Loucy (cell line): ENCODE results near the gene ADARB1.

ENCODE experiments used
- H2AFZ ChIP-seq: fragments of 200-600 bp; sonication (generic); 2 replicates; pipeline ENCODE4 v1.6.0; 2016; ENCODE audit warnings: antibody characterized with exemption, mild to moderate bottlenecking, low read length, moderate library complexity
- H3F3A ChIP-seq: fragments of 200-600 bp; 2 replicates; pipeline ENCODE4 v1.6.0; 2016; ENCODE audit warnings: antibody characterized with exemption, low read depth, mild to moderate bottlenecking
- H3K27me3 ChIP-seq: fragments of 200-600 bp; sonication (generic); 2 replicates; pipeline ENCODE4 v1.6.1; 2014; ENCODE audit warnings: low read length, mild to moderate bottlenecking; ENCODE audit not compliant: insufficient read depth, poor library complexity, severe bottlenecking
- H3K36me3 ChIP-seq: fragments of 200-600 bp; sonication (generic); 2 replicates; pipeline ENCODE4 v1.6.1; 2016; ENCODE audit warnings: low read length; ENCODE audit not compliant: insufficient read depth
- H3K4me1 ChIP-seq: fragments of 200-600 bp; sonication (generic); 2 replicates; pipeline ENCODE4 v1.5.1; 2014; ENCODE audit warnings: low read length, mild to moderate bottlenecking; ENCODE audit not compliant: insufficient read depth, poor library complexity, severe bottlenecking
- H3K4me2 ChIP-seq: fragments of 200-600 bp; sonication (generic); 2 replicates; pipeline ENCODE4 v1.6.0; 2014; ENCODE audit warnings: antibody characterized with exemption, low read length, low read depth, mild to moderate bottlenecking; ENCODE audit not compliant: poor library complexity, severe bottlenecking
- H3K4me3 ChIP-seq: fragments of 200-600 bp; sonication (generic); 2 replicates; pipeline ENCODE4 v1.5.1; 2014; ENCODE audit warnings: low read length, mild to moderate bottlenecking, mixed read lengths; ENCODE audit not compliant: poor library complexity, severe bottlenecking
- H3K79me2 ChIP-seq: fragments of 200-600 bp; sonication (generic); 2 replicates; pipeline ENCODE4 v1.6.1; 2014; ENCODE audit warnings: low read length; ENCODE audit not compliant: insufficient read depth
- H3K9ac ChIP-seq: fragments of 200-600 bp; sonication (generic); 2 replicates; pipeline ENCODE4 v1.6.0; 2014; ENCODE audit warnings: mild to moderate bottlenecking, low read depth, low read length, moderate library complexity; ENCODE audit not compliant: poor library complexity, severe bottlenecking
- H3K9me2 ChIP-seq: fragments of 200-600 bp; sonication (generic); replicated peaks from 2 replicates; pipeline ENCODE4 v1.6.1; 2016; ENCODE audit warnings: low read depth, low read length, mixed read lengths
- H3K9me3 ChIP-seq: fragments of 200-600 bp; sonication (generic); 2 replicates; pipeline ENCODE4 v1.6.1; 2014; ENCODE audit warnings: mild to moderate bottlenecking, antibody characterized with exemption, low read length, low read depth; ENCODE audit not compliant: insufficient read depth
- H4K20me1 ChIP-seq: fragments of 200-600 bp; sonication (generic); 2 replicates; pipeline ENCODE4 v1.6.0; 2014; ENCODE audit warnings: antibody characterized with exemption, low read length, mild to moderate bottlenecking; ENCODE audit not compliant: insufficient read depth, poor library complexity, severe bottlenecking
- EZH2phosphoT487 ChIP-seq: fragments of 200-600 bp; IDR thresholded peaks from 2 replicates; pipeline ENCODE4 v1.6.1; 2018; ENCODE audit warnings: antibody characterized with exemption, mild to moderate bottlenecking, moderate library complexity, borderline replicate concordance
- TF ChIP-seq, protein P1 (sequence below): fragments of 200-600 bp; sonication (generic); conservative IDR thresholded peaks from 2 replicates; pipeline ENCODE4 v1.5.1; 2014; ENCODE audit warnings: mild to moderate bottlenecking, antibody characterized with exemption, low read length

Gene ADARB1

DNA sequence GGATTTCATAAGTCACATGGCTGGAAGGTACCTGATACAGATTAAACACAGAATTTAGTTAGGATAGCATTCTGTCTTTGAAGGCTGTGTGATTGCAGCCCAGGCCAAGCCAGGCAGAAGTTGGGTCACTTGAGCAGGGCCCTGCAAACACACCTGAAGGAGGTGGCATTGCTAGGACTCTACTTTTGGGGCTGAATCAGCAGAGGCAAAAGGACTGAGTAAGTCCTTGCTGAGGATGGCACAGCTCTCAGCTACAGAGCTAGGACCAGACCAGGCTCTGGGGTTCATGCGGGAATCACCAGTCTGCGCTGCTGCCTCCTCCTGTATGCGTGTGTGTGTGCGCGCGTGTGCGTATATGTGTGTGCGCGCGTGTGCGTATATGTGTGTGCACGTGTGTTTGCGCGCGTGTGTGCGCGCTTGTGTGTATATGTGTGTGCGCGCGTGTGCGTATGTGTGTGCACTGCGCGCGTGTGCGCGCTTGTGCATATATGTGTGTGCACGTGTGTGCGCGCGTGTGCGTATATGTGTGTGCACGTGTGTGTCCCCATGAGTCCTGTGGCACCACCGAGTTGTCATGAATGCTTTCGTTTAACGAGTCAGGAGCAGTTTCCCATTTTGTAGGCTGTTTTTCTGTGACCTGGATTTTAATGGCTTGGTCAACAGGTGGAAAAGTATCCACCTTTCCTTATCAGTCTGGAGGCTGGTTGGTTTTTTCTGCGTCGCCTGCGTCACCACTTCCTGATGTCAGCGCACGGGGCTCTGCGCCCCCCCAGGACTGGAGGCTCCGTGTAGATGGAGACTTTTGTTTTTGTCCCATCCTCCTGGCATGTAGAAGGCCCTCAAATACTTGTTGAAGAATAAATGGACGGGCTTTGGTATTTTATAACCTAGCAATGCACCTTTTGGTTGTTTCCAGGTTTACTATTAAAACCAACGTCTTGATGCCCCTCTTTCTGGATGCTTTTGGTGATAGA is 34.7 kb downstream of the ADARB1 start:
- H3K9me3 ChIP-seq, result no peaks in the 10 kb centered on the region
- peaks cover 6% of the 10 kb centered on the region; the same call in 1 of the 2 replicates for H3F3A ChIP-seq
- H4K20me1 ChIP-seq, result no peaks in the 10 kb centered on the region
- peaks cover 73% of the 10 kb centered on the region for H3K4me1 ChIP-seq
- H3K79me2 ChIP-seq, result peaks cover 51% of the 10 kb centered on the region; the same call in 1 of the 2 replicates
- H3K4me2 ChIP-seq, result peak overlapping the region; percentile 75
- no peaks in the 10 kb centered on the region for H3K9me2 ChIP-seq
- H2AFZ ChIP-seq, result peak overlapping the region; percentile 51
- no peaks in the 10 kb centered on the region for H3K36me3 ChIP-seq
- peak overlapping the region; percentile 63 for H3K4me3 ChIP-seq
- no peaks in the 10 kb centered on the region for H3K27me3 ChIP-seq
- TF ChIP-seq EZH2phosphoT487, result no peak
- TF ChIP-seq, protein P1, sequence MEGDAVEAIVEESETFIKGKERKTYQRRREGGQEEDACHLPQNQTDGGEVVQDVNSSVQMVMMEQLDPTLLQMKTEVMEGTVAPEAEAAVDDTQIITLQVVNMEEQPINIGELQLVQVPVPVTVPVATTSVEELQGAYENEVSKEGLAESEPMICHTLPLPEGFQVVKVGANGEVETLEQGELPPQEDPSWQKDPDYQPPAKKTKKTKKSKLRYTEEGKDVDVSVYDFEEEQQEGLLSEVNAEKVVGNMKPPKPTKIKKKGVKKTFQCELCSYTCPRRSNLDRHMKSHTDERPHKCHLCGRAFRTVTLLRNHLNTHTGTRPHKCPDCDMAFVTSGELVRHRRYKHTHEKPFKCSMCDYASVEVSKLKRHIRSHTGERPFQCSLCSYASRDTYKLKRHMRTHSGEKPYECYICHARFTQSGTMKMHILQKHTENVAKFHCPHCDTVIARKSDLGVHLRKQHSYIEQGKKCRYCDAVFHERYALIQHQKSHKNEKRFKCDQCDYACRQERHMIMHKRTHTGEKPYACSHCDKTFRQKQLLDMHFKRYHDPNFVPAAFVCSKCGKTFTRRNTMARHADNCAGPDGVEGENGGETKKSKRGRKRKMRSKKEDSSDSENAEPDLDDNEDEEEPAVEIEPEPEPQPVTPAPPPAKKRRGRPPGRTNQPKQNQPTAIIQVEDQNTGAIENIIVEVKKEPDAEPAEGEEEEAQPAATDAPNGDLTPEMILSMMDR, result no peak
- peak overlapping the region; percentile 45 for H3K9ac ChIP-seq

DNA sequence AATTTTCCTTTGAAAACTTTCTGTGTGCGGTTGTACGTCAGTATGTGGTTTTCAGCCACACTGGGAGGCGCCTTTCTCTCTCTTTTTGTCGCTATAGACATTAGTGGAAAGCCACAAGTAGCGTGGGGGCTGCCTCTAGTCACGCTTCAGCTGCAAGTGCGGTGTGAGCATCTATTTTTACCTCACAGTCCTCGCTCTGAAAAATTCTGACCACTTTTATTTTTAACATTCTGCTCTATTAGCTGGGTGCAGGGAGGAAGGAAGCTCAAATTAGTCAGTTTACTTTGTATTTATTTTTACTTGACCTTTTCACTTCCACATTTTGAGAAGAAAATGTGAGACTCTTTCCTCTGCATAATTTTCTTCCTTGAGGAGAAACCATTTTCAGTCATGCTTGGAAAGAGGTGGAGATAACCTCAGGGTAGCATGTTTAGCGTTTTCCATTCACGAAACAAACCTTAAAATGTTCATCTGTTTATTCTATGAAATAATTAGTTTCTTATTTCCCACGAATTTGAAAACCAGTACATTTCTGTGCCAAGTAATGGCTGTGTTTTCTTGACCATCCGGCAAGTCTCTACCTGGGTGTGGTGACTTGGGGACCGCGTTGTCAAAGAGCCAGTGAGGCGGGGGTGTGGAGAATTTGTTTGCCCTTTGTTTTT is 35.6 kb downstream of the ADARB1 start:
- Histone ChIP-seq H3F3A (peaks cover 6% of the 10 kb centered on the region; the same call in 1 of the 2 replicates), H3K9ac (peak overlapping the region; percentile 45), H4K20me1 (no peaks in the 10 kb centered on the region), H2AFZ (peak overlapping the region; percentile 51), H3K79me2 (peaks cover 49% of the 10 kb centered on the region; the same call in 1 of the 2 replicates), H3K36me3 (no peaks in the 10 kb centered on the region), H3K9me2 (no peaks in the 10 kb centered on the region), H3K4me2 (peak overlapping the region; percentile 75), H3K4me1 (peaks cover 65% of the 10 kb centered on the region), H3K4me3 (peak overlapping the region; percentile 63), H3K9me3 (no peaks in the 10 kb centered on the region), H3K27me3 (no peaks in the 10 kb centered on the region)
- TF ChIP-seq, protein P1, result no peak
- TF ChIP-seq EZH2phosphoT487, result no peak

GRCh38 chr21:45110873-45111624 is 36.7 kb downstream of the ADARB1 start:
- H3K9ac ChIP-seq, result peak overlapping the region; percentile 45
- no peak overlapping the region for H3K4me3 ChIP-seq
- no peak overlapping the region for H2AFZ ChIP-seq
- H3K9me2 ChIP-seq, result no peaks in the 10 kb centered on the region
- peaks cover 55% of the 10 kb centered on the region for H3K4me1 ChIP-seq
- no peak for TF ChIP-seq EZH2phosphoT487
- TF ChIP-seq, protein P1, result no peak
- no peaks in the 10 kb centered on the region for H3K9me3 ChIP-seq
- H4K20me1 ChIP-seq, result no peaks in the 10 kb centered on the region
- H3K79me2 ChIP-seq, result peaks cover 51% of the 10 kb centered on the region; the same call in 1 of the 2 replicates
- no peaks in the 10 kb centered on the region for H3K36me3 ChIP-seq
- H3K27me3 ChIP-seq, result no peaks in the 10 kb centered on the region
- peaks cover 6% of the 10 kb centered on the region; the same call in 1 of the 2 replicates for H3F3A ChIP-seq
- peak overlapping the region; percentile 75 for H3K4me2 ChIP-seq
